HG03066 (cell line): ENCODE data around the gene NOXO1.
"Not testable (repeated sequence)": the region's sequence is repeated elsewhere in the genome, so short reads cannot be mapped to it uniquely, and the experiment has no call there.

Source experiments
- ATAC-seq: cut with Tn5 transposase; IDR thresholded peaks from one replicate; pipeline ENCODE4 v1.9.1; 2021; ENCODE audit warnings: low read depth; ENCODE audit not compliant: unreplicated experiment

The NOXO1 gene

GRCh38 chr16:1944612-1945199 lies 36.6 kb downstream of the NOXO1 start:
- ATAC-seq = no peak

- peak; percentile 83 for ATAC-seq
Observed at GRCh38 chr16:1942810-1943726, 38.2 kb downstream of the NOXO1 start, which contains the start of gene MSRB1. Gene MSRB1, minus strand, starts transcription at chr16:1943199. Its CDS starts 43 bp downstream, at chr16:1943156.

- ATAC-seq = no peak
Observed at GRCh38 chr16:1942047-1942809, 39.0 kb downstream of the NOXO1 start.

GRCh38 chr16:1941162-1942046 lies 39.9 kb downstream of the NOXO1 start:
- ATAC-seq = no peak

- ATAC-seq = no peak
Observed at GRCh38 chr16:1940273-1941161, 40.8 kb downstream of the NOXO1 start.

GRCh38 chr16:1939833-1940232 lies 41.4 kb downstream of the NOXO1 start:
- ATAC-seq = not testable (repeated sequence)

- ATAC-seq = no peak
Observed at GRCh38 chr16:1938910-1939309, 42.4 kb downstream of the NOXO1 start.

- no peak for ATAC-seq
Observed at GRCh38 chr16:1938316-1938715, 43.0 kb downstream of the NOXO1 start.

GRCh38 chr16:1936945-1937479 lies 44.3 kb downstream of the NOXO1 start:
- no peak for ATAC-seq

- no peak for ATAC-seq
Observed at GRCh38 chr16:1933097-1933661, 48.1 kb downstream of the NOXO1 start.

GRCh38 chr16:1932050-1933028 lies 48.9 kb downstream of the NOXO1 start:
- ATAC-seq = no peak

GRCh38 chr16:1930338-1930720 lies 50.9 kb downstream of the NOXO1 start:
- ATAC-seq = no peak

GRCh38 chr16:1929578-1930337 lies 51.5 kb downstream of the NOXO1 start:
- peak; percentile 75 for ATAC-seq

- ATAC-seq = peak; percentile 21
Observed at GRCh38 chr16:1929105-1929504, 52.2 kb downstream of the NOXO1 start.
